Neural cell (in vitro differentiated cells): ENCODE measurements around the gene THBD. TPM values are rescaled to one million over a fixed set of nuclear protein-coding genes. Genes with fewer than 3 reads are reported as not detected.

Source experiments
- H2AFZ ChIP-seq: fragments of 200-600, 300-800 bp; sonication (generic), shearing (Covaris generic); 2 replicates; pipeline ENCODE4 v1.6.0; 2014; ENCODE audit warnings: low read depth, mild to moderate bottlenecking, antibody characterized with exemption, low read length, moderate library complexity
- H3F3A ChIP-seq: fragments of 200-600 bp; shearing (Covaris generic); 2 replicates; pipeline ENCODE4 v1.6.1; 2016; ENCODE audit warnings: mild to moderate bottlenecking, moderate library complexity, mixed read lengths, antibody characterized with exemption, low read length; ENCODE audit not compliant: insufficient read depth, poor library complexity, severe bottlenecking
- H3K27ac ChIP-seq: fragments of 200-600, 300-800 bp; sonication (generic), shearing (Covaris generic); 2 replicates; pipeline ENCODE4 v1.5.1; 2014; ENCODE audit warnings: mild to moderate bottlenecking, low read length, moderate library complexity
- H3K27me3 ChIP-seq: fragments of 300-800, 200-600 bp; sonication (generic), shearing (Covaris generic); 2 replicates; pipeline ENCODE4 v1.6.0; 2014; ENCODE audit warnings: mild to moderate bottlenecking, low read depth, low read length, moderate library complexity; ENCODE audit not compliant: insufficient read depth
- H3K36me3 ChIP-seq: fragments of 300-800, 200-600 bp; sonication (generic), shearing (Covaris generic); 2 replicates; pipeline ENCODE4 v1.5.1; 2014; ENCODE audit warnings: mild to moderate bottlenecking, antibody characterized with exemption, low read length, moderate library complexity; ENCODE audit not compliant: insufficient read depth
- H3K4me2 ChIP-seq: fragments of 300-800, 200-600 bp; sonication (generic), shearing (Covaris generic); 2 replicates; pipeline ENCODE4 v1.6.0; 2014; ENCODE audit warnings: mild to moderate bottlenecking, low read length
- H3K4me3 ChIP-seq: fragments of 300-800, 200-600 bp; sonication (generic), shearing (Covaris generic); 2 replicates; pipeline ENCODE4 v1.5.1; 2014; ENCODE audit warnings: mild to moderate bottlenecking, low read length, moderate library complexity
- H3K79me2 ChIP-seq: fragments of 200-600 bp; shearing (Covaris generic); replicated peaks from 2 replicates; pipeline ENCODE4 v1.6.0; 2014; ENCODE audit warnings: mild to moderate bottlenecking, low read length, moderate library complexity; ENCODE audit not compliant: insufficient read depth
- H3K9ac ChIP-seq: fragments of 300-800, 200-600 bp; sonication (generic), shearing (Covaris generic); 2 replicates; pipeline ENCODE4 v1.6.1; 2016; ENCODE audit warnings: mild to moderate bottlenecking, low read length, mixed read lengths
- H3K9me2 ChIP-seq: fragments of 200-600 bp; shearing (Covaris generic); 2 replicates; pipeline ENCODE4 v1.6.1; 2016; ENCODE audit warnings: mild to moderate bottlenecking, low read length, mixed read lengths; ENCODE audit not compliant: insufficient read depth
- H3K9me3 ChIP-seq: fragments of 200-600, 300-800 bp; sonication (generic), shearing (Covaris generic); 2 replicates; pipeline ENCODE4 v1.6.1; 2016; ENCODE audit warnings: mild to moderate bottlenecking, mixed run types, low read length, moderate library complexity, mixed read lengths
- H4K20me1 ChIP-seq: fragments of 200-600 bp; shearing (Covaris generic); 2 replicates; pipeline ENCODE4 v1.6.1; 2016; ENCODE audit warnings: mild to moderate bottlenecking, mixed run types; ENCODE audit not compliant: insufficient read depth
- EP300 ChIP-seq: fragments of 450-650 bp; conservative IDR thresholded peaks from 2 replicates; pipeline ENCODE4 v1.6.1; 2014; ENCODE audit warnings: antibody characterized with exemption, mild to moderate bottlenecking, moderate library complexity; ENCODE audit not compliant: poor library complexity, severe bottlenecking
- EZH2 ChIP-seq: fragments of 200-600, 300-800 bp; shearing (Covaris generic), sonication (generic); IDR thresholded peaks from 2 replicates; pipeline ENCODE4 v1.6.1; 2014; ENCODE audit warnings: antibody characterized with exemption, low read length, borderline replicate concordance, mild to moderate bottlenecking; ENCODE audit not compliant: insufficient read depth, poor library complexity, severe bottlenecking
- MXI1 ChIP-seq: fragments of 450-650 bp; conservative IDR thresholded peaks from 2 replicates; pipeline ENCODE4 v1.6.1; 2014; ENCODE audit warnings: antibody characterized with exemption, mild to moderate bottlenecking; ENCODE audit not compliant: poor library complexity, severe bottlenecking
- POLR2AphosphoS5 ChIP-seq: IDR thresholded peaks from 2 replicates; pipeline ENCODE4 v1.6.1; 2012
- RAD21 ChIP-seq: fragments of 450-650 bp; conservative IDR thresholded peaks from 2 replicates; pipeline ENCODE4 v1.6.1; 2014; ENCODE audit warnings: antibody characterized with exemption, mild to moderate bottlenecking, moderate library complexity
- REST ChIP-seq: IDR thresholded peaks from 2 replicates; pipeline ENCODE4 v1.6.1; 2012; ENCODE audit warnings: borderline replicate concordance
- SMC3 ChIP-seq: fragments of 450-650 bp; conservative IDR thresholded peaks from 2 replicates; pipeline ENCODE4 v1.6.1; 2014; ENCODE audit warnings: antibody characterized with exemption, mild to moderate bottlenecking, moderate library complexity; ENCODE audit not compliant: poor library complexity
- TAF1 ChIP-seq: IDR thresholded peaks from 2 replicates; pipeline ENCODE4 v1.6.1; 2012; ENCODE audit warnings: low read depth
- polyA plus RNA-seq: library from polyadenylated mRNA; depleted of rRNA; stranded (reverse); fragments of >200 nt; gene quantifications from 2 replicates; pipeline ENCODE4 v1.2.3, GENCODE V29; 2014
- TF ChIP-seq, protein P1 (sequence below): fragments of 450-650 bp; IDR thresholded peaks from 2 replicates; pipeline ENCODE4 v1.5.1; 2014; ENCODE audit warnings: antibody characterized with exemption, mild to moderate bottlenecking, moderate library complexity; ENCODE audit not compliant: poor library complexity, severe bottlenecking

THBD gene
- polyA plus RNA-seq, 1 donor from 2014 or later, result not detected

DNA sequence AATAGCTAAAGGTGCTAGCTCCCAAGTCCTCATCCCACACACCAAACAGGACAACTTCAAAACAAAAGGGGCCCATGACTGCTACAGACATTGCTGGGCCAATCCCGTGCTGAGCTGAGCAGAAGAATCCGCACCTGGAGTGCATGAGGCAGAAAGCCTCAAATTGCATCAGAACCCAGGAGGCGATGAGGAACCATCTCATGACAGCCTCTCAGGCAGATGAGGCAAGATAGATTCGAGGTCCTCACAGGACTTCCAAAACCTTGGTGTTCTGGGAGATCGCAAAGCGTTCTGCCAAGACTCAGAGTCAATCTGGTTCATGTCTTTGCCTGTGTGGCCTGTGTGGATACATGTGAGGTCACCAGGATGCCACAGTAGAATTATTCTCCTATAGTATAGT is 47.2 kb downstream of the THBD start:
- Histone ChIP-seq H3K27me3 (no peaks in the 10 kb centered on the region), H3K36me3 (no peaks in the 10 kb centered on the region), H3K9me3 (no peaks in the 10 kb centered on the region), H4K20me1 (no peaks in the 10 kb centered on the region), H2AFZ (no peak overlapping the region), H3F3A (no peaks in the 10 kb centered on the region), H3K9me2 (no peaks in the 10 kb centered on the region), H3K27ac (no peak overlapping the region), H3K79me2 (no peaks in the 10 kb centered on the region), H3K4me3 (no peak overlapping the region), H3K4me2 (no peak overlapping the region), H3K9ac (no peak overlapping the region)
- TF ChIP-seq, protein P1, sequence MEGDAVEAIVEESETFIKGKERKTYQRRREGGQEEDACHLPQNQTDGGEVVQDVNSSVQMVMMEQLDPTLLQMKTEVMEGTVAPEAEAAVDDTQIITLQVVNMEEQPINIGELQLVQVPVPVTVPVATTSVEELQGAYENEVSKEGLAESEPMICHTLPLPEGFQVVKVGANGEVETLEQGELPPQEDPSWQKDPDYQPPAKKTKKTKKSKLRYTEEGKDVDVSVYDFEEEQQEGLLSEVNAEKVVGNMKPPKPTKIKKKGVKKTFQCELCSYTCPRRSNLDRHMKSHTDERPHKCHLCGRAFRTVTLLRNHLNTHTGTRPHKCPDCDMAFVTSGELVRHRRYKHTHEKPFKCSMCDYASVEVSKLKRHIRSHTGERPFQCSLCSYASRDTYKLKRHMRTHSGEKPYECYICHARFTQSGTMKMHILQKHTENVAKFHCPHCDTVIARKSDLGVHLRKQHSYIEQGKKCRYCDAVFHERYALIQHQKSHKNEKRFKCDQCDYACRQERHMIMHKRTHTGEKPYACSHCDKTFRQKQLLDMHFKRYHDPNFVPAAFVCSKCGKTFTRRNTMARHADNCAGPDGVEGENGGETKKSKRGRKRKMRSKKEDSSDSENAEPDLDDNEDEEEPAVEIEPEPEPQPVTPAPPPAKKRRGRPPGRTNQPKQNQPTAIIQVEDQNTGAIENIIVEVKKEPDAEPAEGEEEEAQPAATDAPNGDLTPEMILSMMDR, result no peak

DNA sequence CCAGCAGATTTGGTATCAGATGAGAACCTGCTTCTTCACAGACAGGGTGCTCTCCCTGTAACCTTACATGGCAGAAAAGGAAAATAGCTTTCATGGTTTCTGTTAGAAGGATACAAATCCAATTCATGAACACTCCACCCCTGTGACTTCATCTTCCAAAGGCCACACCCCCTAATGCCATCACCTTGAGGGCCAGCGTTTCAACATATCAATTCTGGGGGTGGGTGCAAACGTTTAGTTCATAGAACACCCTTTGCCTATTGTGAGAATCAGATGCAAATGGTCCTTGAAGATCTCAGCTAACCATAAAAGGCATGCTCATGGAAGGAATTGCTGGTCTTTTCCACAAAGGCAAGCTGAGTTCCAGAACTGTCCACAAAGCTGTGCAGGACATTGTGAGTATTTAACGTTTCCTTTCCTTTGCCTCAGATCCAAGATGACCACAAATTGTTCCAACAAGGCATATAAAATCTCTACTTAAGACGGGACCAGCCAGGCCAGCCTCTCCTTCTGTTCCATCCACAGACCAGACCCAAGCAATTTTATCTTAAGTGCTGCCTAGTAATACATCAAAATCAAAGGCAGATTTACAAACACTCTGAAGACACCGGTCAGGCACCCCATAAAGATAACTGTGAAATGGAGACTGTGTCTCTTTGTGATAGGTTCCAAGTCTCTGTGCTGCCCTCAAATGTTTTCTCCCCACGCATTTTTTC is 49.1 kb downstream of the THBD start:
- no peak overlapping the region for H3K9ac ChIP-seq
- H3K27ac ChIP-seq, result no peak overlapping the region
- no peaks in the 10 kb centered on the region for H4K20me1 ChIP-seq
- H3K9me3 ChIP-seq, result no peaks in the 10 kb centered on the region
- H3K27me3 ChIP-seq, result no peaks in the 10 kb centered on the region
- H3F3A ChIP-seq, result no peaks in the 10 kb centered on the region
- TF ChIP-seq EP300 (no peak), SMC3 (no peak), POLR2AphosphoS5 (no peak), EZH2 (no peak), REST (no peak), RAD21 (no peak), MXI1 (no peak), TAF1 (no peak)
- TF ChIP-seq, protein P1, result no peak
- H3K4me3 ChIP-seq, result no peak overlapping the region
- H3K4me2 ChIP-seq, result no peak overlapping the region
- H3K79me2 ChIP-seq, result no peaks in the 10 kb centered on the region
- no peaks in the 10 kb centered on the region for H3K36me3 ChIP-seq
- no peak overlapping the region for H2AFZ ChIP-seq
- H3K9me2 ChIP-seq, result no peaks in the 10 kb centered on the region
